LNCaP clone FGC (cell line): ENCODE measurements around the gene CKAP5.
A peak's percentile ranks its signal among the peaks of the same experiment; 100 is the strongest.
"Not testable (repeated sequence)": the region's sequence is repeated elsewhere in the genome, so short reads cannot be mapped to it uniquely, and the experiment has no call there.

ENCODE experiments used
- DNase-seq: peaks from one replicate; pipeline ENCODE4 v3.0.0-alpha.2; 2011; ENCODE audit warnings: low read depth
- H3K4me3 ChIP-seq: 2 replicates; pipeline ENCODE4 v1.5.1; 2011; ENCODE audit warnings: mild to moderate bottlenecking, low read depth, low read length, control low read depth
- TF ChIP-seq, protein P1 (sequence below): IDR thresholded peaks from 2 replicates; pipeline ENCODE4 v1.5.1; 2012; ENCODE audit warnings: mild to moderate bottlenecking; ENCODE audit not compliant: control insufficient read depth, insufficient read depth; ENCODE audit errors: extremely low read depth

CKAP5 gene

DNA sequence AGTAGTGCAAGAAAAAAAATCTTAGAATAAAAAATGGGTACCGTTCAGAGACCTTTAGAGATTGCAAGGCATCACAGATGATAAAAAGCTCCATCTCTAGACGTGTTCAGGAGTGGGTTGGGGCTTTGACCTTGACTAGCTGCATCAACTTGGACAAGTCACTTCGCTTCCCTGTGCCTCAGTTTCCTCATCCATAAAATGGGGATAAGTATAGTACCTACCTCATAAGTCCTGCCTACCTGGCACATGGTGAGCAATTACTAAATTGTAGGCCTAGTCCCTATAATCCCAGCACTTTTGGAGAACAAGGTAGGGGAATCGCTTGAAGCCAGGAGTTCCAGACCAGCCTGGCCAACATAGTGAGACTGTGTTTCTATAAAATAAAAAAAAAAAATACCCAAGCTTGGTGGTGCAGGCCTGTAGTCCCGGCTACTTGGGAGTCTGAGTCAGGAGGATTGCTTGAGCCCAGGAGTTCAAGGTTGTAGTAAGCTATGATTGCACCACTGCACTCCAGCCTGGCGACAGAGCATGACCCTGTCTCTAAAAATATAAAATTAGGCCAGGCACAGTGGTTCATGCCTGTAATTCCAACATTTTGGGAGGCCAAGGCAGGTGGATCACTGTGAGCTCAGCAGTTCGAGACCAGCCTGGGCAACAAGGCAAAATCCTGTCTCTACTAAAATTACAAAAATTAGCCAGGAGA is 133.1 kb downstream of the CKAP5 start:
- no peak overlapping the region for H3K4me3 ChIP-seq
- TF ChIP-seq, protein P1, sequence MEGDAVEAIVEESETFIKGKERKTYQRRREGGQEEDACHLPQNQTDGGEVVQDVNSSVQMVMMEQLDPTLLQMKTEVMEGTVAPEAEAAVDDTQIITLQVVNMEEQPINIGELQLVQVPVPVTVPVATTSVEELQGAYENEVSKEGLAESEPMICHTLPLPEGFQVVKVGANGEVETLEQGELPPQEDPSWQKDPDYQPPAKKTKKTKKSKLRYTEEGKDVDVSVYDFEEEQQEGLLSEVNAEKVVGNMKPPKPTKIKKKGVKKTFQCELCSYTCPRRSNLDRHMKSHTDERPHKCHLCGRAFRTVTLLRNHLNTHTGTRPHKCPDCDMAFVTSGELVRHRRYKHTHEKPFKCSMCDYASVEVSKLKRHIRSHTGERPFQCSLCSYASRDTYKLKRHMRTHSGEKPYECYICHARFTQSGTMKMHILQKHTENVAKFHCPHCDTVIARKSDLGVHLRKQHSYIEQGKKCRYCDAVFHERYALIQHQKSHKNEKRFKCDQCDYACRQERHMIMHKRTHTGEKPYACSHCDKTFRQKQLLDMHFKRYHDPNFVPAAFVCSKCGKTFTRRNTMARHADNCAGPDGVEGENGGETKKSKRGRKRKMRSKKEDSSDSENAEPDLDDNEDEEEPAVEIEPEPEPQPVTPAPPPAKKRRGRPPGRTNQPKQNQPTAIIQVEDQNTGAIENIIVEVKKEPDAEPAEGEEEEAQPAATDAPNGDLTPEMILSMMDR = no peak
- no peak for DNase-seq

DNA sequence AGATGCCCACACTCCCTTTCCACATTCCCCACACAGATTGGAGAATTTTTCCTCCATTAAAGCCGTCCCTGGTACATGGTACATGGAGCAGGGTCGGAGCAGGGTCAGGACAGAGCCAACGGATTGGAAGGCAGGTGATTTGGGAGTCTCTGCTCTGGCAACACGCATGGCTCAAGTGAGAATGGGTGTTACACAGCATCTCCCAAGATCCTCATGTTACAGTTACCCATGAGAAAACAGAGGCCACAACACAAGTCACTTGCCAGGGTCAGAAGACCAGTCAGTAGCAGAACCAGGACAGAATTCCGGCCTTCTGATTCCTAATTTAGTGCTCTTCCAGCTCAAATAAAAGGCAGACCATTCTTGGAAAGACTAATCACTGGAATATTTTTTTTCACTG is 134.8 kb downstream of the CKAP5 start:
- no peak for DNase-seq
- no peak overlapping the region for H3K4me3 ChIP-seq
- TF ChIP-seq, protein P1 = no peak

DNA sequence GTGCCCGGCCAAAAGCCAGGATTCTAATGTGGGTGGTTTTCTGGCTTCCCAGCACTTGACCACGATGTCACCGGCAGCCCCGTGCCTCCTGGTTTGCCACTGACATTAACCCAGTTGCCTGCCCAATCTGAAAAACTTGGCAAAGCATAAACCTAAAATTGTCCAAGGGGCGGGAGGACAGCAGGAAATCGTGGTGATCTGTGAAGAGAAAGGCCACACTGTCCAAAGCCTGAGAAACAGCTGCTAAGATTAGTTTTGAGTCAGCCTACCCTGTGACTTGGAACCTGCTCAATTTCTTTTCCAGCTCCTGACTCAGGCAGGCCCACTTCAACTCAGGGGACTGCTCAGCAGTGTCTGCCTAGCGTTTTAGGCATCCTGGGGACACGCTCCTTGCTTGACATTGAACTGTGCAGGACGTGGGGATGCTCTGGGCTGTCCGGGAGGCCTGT is 135.2 kb downstream of the CKAP5 start:
- TF ChIP-seq, protein P1 = no peak
- no peak overlapping the region for H3K4me3 ChIP-seq
- no peak for DNase-seq

DNA sequence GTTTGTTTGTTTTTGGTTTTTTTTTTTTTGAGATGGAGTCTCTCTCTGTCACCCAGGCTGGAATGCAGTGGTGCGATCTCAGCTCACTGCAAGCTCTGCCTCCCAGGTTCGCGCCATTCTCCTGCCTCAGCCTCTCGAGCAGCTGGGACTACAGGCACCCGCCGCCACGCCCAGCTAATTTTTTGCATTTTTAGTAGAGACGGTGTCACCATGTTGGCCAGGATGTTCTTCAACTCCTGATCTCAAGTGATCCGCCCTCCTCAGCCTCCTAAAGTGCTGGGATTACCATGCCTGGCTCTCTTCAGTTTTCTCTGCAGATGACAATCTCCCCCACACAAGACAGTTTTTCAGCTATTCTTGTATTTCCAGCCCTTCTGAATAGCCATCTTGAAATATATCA is 136.7 kb downstream of the CKAP5 start:
- DNase-seq, H3K4me3 ChIP-seq: not testable (repeated sequence)

DNA sequence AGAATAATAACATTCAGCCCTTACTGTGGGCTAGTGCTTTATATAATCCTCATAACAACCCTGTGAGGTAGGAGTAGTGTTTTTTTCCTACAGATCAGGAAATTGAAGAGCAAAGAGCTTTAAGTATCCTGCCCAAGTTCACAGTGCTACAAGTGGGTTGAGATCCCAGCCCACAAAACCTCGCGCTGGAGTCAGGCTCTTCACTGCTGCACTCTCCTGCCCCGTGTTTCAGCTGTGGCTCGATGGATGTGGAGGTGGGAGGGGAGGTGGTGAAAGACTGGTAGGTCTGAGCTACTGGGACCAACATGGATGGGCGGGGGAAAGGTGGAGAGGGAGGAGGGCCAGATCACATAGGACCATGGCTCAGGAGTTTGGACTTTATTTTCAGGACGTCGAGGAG is 139.2 kb downstream of the CKAP5 start:
- no peak for DNase-seq

DNA sequence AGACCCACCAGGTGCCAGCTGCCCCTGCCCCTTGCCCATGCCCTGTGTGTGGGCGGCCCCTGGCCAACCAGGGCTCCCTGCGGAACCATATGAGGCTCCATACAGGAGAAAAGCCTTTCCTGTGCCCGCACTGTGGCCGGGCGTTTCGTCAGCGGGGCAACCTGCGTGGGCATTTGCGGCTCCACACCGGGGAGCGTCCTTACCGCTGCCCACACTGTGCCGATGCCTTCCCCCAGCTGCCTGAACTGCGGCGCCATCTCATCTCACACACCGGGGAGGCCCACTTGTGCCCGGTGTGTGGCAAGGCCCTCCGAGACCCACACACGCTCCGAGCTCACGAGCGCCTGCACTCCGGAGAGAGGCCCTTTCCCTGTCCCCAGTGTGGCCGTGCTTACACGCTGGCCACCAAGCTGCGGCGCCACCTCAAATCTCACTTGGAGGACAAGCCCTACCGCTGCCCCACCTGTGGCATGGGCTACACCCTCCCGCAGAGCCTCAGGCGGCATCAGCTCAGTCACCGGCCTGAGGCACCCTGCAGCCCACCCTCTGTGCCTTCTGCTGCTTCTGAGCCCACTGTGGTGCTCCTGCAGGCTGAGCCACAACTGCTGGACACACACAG is 140.9 kb downstream of the CKAP5 start:
- H3K4me3 ChIP-seq = no peak overlapping the region
- no peak for DNase-seq
- TF ChIP-seq, protein P1 = no peak

More for the DNA sequence above, 139.2 kb downstream of the CKAP5 start:
- no peak overlapping the region for H3K4me3 ChIP-seq
- TF ChIP-seq, protein P1 = no peak

DNA sequence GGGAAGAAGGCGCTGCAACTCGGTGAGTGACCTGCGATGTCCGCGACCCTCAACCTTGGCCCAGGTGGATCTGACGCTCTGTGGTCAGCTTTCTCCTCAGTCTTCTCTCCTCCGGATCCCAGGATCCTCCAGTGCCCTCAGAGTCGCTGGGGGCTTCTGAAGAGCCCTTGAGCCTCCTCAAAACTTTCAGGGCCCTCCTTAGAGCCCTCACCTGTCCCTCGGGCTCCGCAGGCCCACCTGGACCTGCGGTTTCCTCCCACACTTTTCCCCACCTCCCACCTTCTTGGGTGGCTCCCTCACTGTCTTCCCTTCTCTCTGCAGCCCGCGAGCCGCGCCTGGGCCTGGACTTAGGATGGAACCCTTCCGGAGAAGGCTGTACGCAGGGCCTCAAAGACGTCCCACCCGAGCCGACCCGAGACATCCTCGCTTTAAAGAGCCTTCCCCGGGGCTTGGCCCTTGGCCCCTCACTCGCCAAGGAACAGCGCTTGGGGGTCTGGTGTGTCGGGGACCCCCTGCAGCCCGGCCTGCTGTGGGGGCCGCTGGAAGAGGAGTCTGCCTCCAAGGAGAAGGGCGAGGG is 144.9 kb downstream of the CKAP5 start:
- DNase-seq = no peak
- H3K4me3 ChIP-seq = peak overlapping the region; percentile 100
- TF ChIP-seq, protein P1 = no peak
